KOPT-K1 (cell line): ENCODE results near the gene RSRC1.
"Not testable (repeated sequence)": the region's sequence is repeated elsewhere in the genome, so short reads cannot be mapped to it uniquely, and the experiment has no call there.

ENCODE experiments used
- H3K27ac ChIP-seq: fragments of 200-600 bp; sonication (generic); 2 replicates; pipeline ENCODE4 v1.5.1; 2016; ENCODE audit warnings: antibody characterized with exemption, mild to moderate bottlenecking, low read depth, low read length; ENCODE audit not compliant: poor library complexity, severe bottlenecking
- H3K36me3 ChIP-seq: fragments of 200-600 bp; sonication (generic); 2 replicates; pipeline ENCODE4 v1.5.1; 2017; ENCODE audit warnings: antibody characterized with exemption, mild to moderate bottlenecking, low read length, moderate library complexity; ENCODE audit not compliant: insufficient read depth
- H3K9me3 ChIP-seq: fragments of 200-600 bp; sonication (generic); 2 replicates; pipeline ENCODE4 v1.5.1; 2017; ENCODE audit warnings: antibody characterized with exemption, low read length, mild to moderate bottlenecking; ENCODE audit not compliant: insufficient read depth, poor library complexity, severe bottlenecking

The RSRC1 gene

GRCh38 chr3:158105710-158106253, 4.1 kb upstream of the RSRC1 start:
- Histone ChIP-seq H3K27ac (no peak overlapping the region), H3K9me3 (peaks cover 29% of the 10 kb centered on the region), H3K36me3 (no peaks in the 10 kb centered on the region)

- H3K27ac ChIP-seq: no peak overlapping the region
Observed at GRCh38 chr3:158106766-158107471, 3.0 kb upstream of the RSRC1 start.

GRCh38 chr3:158107605-158108444, 2.1 kb upstream of the RSRC1 start:
- Histone ChIP-seq H3K27ac (no peak overlapping the region), H3K9me3 (peaks cover 24% of the 10 kb centered on the region), H3K36me3 (no peaks in the 10 kb centered on the region)

More at GRCh38 chr3:158106766-158107471, 3.0 kb upstream of the RSRC1 start:
- Histone ChIP-seq H3K36me3 (no peaks in the 10 kb centered on the region), H3K9me3 (peaks cover 29% of the 10 kb centered on the region)

- Histone ChIP-seq H3K27ac (no peak overlapping the region), H3K9me3 (peaks cover 23% of the 10 kb centered on the region), H3K36me3 (no peaks in the 10 kb centered on the region)
Observed at GRCh38 chr3:158108445-158108985, 1.4 kb upstream of the RSRC1 start.

- peak overlapping the region; percentile 81 for H3K27ac ChIP-seq
- H3K36me3 ChIP-seq: no peaks in the 10 kb centered on the region
- H3K9me3 ChIP-seq: peaks cover 23% of the 10 kb centered on the region
Observed at GRCh38 chr3:158109295-158109803, 540 bp upstream of the RSRC1 start.

GRCh38 chr3:158110658-158111018, 749 bp downstream of the RSRC1 start:
- H3K36me3 ChIP-seq: no peaks in the 10 kb centered on the region
- peaks cover 14% of the 10 kb centered on the region for H3K9me3 ChIP-seq
- H3K27ac ChIP-seq: peak overlapping the region; percentile 81

GRCh38 chr3:158111861-158112260, 2.0 kb downstream of the RSRC1 start:
- H3K9me3 ChIP-seq: peaks cover 14% of the 10 kb centered on the region
- no peak overlapping the region for H3K27ac ChIP-seq
- no peaks in the 10 kb centered on the region for H3K36me3 ChIP-seq

GRCh38 chr3:158113595-158113994, 3.7 kb downstream of the RSRC1 start:
- peaks cover 14% of the 10 kb centered on the region for H3K9me3 ChIP-seq
- H3K27ac ChIP-seq, H3K36me3 ChIP-seq: not testable (repeated sequence)

- Histone ChIP-seq H3K27ac (no peak overlapping the region), H3K36me3 (peaks cover 28% of the 10 kb centered on the region), H3K9me3 (no peaks in the 10 kb centered on the region)
Observed at GRCh38 chr3:158120330-158120729, 10.4 kb downstream of the RSRC1 start.

- Histone ChIP-seq H3K27ac (no peak overlapping the region), H3K36me3 (peaks cover 38% of the 10 kb centered on the region), H3K9me3 (no peaks in the 10 kb centered on the region)
Observed at GRCh38 chr3:158121295-158121694, 11.4 kb downstream of the RSRC1 start.

- peaks cover 43% of the 10 kb centered on the region for H3K36me3 ChIP-seq
- not testable (repeated sequence) for H3K9me3 ChIP-seq
Observed at GRCh38 chr3:158122721-158123120, 12.8 kb downstream of the RSRC1 start.

GRCh38 chr3:158127250-158128219, 17.6 kb downstream of the RSRC1 start:
- Histone ChIP-seq H3K36me3 (peaks cover 71% of the 10 kb centered on the region), H3K27ac (no peak overlapping the region), H3K9me3 (no peaks in the 10 kb centered on the region)

More at GRCh38 chr3:158122721-158123120, 12.8 kb downstream of the RSRC1 start:
- H3K27ac ChIP-seq: not testable (repeated sequence)

GRCh38 chr3:158128755-158129154, 18.9 kb downstream of the RSRC1 start:
- Histone ChIP-seq H3K27ac (no peak overlapping the region), H3K9me3 (no peaks in the 10 kb centered on the region), H3K36me3 (peaks cover 61% of the 10 kb centered on the region)

- Histone ChIP-seq H3K9me3 (no peaks in the 10 kb centered on the region), H3K27ac (no peak overlapping the region), H3K36me3 (peaks cover 44% of the 10 kb centered on the region)
Observed at GRCh38 chr3:158134363-158134762, 24.5 kb downstream of the RSRC1 start.
